Ascending aorta (tissue), 2 donors: ENCODE results near the gene TNIK. TPM values are rescaled to one million over a fixed set of nuclear protein-coding genes. Genes with fewer than 3 reads are reported as not detected.

Experiments
- DNase-seq, 2 donors: peaks; one replicate each; pipeline ENCODE4 v3.0.0-alpha.2; 2019; ENCODE audit warnings: low spot score in 2 of 2
- H3K27ac ChIP-seq, 2 donors: fragments of 200-600 bp; sonication (generic); one replicate each; pipeline ENCODE4 v1.5.1; 2016 to 2017; ENCODE audit warnings: mild to moderate bottlenecking in 1 of 2
- H3K27me3 ChIP-seq: fragments of 200-600 bp; sonication (generic); one replicate; pipeline ENCODE4 v1.5.1; 2017
- H3K36me3 ChIP-seq, 2 donors: fragments of 200-600 bp; sonication (generic); one replicate each; pipeline ENCODE4 v1.5.1; 2016
- H3K4me1 ChIP-seq, 2 donors: fragments of 200-600 bp; sonication (generic); one replicate each; pipeline ENCODE4 v1.5.1; 2016 to 2017; ENCODE audit warnings: mild to moderate bottlenecking in 1 of 2
- H3K4me3 ChIP-seq, 2 donors: fragments of 200-600 bp; sonication (generic); one replicate each; pipeline ENCODE4 v1.5.1; 2016 to 2017; ENCODE audit warnings: mild to moderate bottlenecking in 1 of 2
- H3K9me3 ChIP-seq, 2 donors: fragments of 200-600 bp; sonication (generic); one replicate each; pipeline ENCODE4 v1.5.1; 2016
- intact Hi-C: fragments of 100-400 bp; cut with DNase I; formaldehyde crosslinking; loops from one replicate; pipeline ENCODE4 v1.15.1; 2023
- total RNA-seq: library from RNA; depleted of rRNA; stranded (reverse); fragments of >200 nt; gene quantifications from one replicate; pipeline ENCODE4 v1.1.0, GENCODE V29; 2016
- TF ChIP-seq, protein P1 (sequence below), 3 experiments: fragments of 200-600 bp in 2 of 3; fragments of 450-650 bp in 1 of 3; sonication (generic) in 2 of 3; IDR thresholded peaks; one replicate each; pipeline ENCODE4 v1.5.1; 2016 to 2019; ENCODE audit warnings: antibody characterized with exemption in 3 of 3, mild to moderate bottlenecking in 1 of 3, moderate library complexity in 1 of 3

Gene TNIK
- total RNA-seq, 1 donor from 2014 or later: 0.75 TPM

GRCh38 chr3:171279972-171280371 is 180.2 kb downstream of the TNIK start:
- no peak for DNase-seq
- no peaks in the 10 kb centered on the region for H3K9me3 ChIP-seq
- no peak overlapping the region for H3K27ac ChIP-seq
- H3K36me3 ChIP-seq: no peaks in the 10 kb centered on the region
- TF ChIP-seq, protein P1, sequence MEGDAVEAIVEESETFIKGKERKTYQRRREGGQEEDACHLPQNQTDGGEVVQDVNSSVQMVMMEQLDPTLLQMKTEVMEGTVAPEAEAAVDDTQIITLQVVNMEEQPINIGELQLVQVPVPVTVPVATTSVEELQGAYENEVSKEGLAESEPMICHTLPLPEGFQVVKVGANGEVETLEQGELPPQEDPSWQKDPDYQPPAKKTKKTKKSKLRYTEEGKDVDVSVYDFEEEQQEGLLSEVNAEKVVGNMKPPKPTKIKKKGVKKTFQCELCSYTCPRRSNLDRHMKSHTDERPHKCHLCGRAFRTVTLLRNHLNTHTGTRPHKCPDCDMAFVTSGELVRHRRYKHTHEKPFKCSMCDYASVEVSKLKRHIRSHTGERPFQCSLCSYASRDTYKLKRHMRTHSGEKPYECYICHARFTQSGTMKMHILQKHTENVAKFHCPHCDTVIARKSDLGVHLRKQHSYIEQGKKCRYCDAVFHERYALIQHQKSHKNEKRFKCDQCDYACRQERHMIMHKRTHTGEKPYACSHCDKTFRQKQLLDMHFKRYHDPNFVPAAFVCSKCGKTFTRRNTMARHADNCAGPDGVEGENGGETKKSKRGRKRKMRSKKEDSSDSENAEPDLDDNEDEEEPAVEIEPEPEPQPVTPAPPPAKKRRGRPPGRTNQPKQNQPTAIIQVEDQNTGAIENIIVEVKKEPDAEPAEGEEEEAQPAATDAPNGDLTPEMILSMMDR (IDR thresholded peaks at IDR 0.05): no peak
- intact Hi-C loops: loop anchor here (5.0 to 10.0 kb wide), 3 partner anchors 42 to 1515 kb away; partner anchors contain the start of genes ACTRT3, TERC and TNIK
- no peaks in the 10 kb centered on the region for H3K27me3 ChIP-seq
- H3K4me1 ChIP-seq: peaks cover 0 to 20% of the 10 kb centered on the region in 2 donors
- no peak overlapping the region for H3K4me3 ChIP-seq

DNA sequence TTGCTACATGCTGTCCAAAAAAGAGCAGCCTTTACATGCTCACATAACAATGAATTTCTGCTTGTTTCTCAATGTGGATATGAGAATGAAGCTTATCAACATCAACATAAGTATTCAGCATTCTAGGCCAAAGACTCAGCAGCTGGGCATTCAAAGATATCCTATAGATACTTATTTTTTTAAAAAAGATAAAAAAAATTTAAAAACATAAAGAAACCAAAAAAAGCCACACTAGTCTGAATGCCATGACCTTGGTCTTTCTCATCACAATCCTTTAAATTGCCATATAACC is 182.0 kb downstream of the TNIK start:
- Histone ChIP-seq H3K27me3 (no peaks in the 10 kb centered on the region), H3K27ac (no peak overlapping the region), H3K4me1 (peaks cover 0 to 3% of the 10 kb centered on the region in 2 donors), H3K9me3 (no peaks in the 10 kb centered on the region), H3K4me3 (no peak overlapping the region), H3K36me3 (no peaks in the 10 kb centered on the region)
- no peak for DNase-seq
- TF ChIP-seq, protein P1 (IDR thresholded peaks at IDR 0.05): no peak
- intact Hi-C loops: no loop called here

- no peak for DNase-seq
- Histone ChIP-seq H3K27ac (no peak overlapping the region), H3K9me3 (no peaks in the 10 kb centered on the region), H3K27me3 (no peaks in the 10 kb centered on the region), H3K4me1 (peaks cover 0 to 3% of the 10 kb centered on the region in 2 donors), H3K36me3 (no peaks in the 10 kb centered on the region), H3K4me3 (no peak overlapping the region)
- TF ChIP-seq, protein P1 (IDR thresholded peaks at IDR 0.05): no peak
- intact Hi-C loops: no loop called here
Measured at GRCh38 chr3:171277456-171278298, 182.5 kb downstream of the TNIK start.

DNA sequence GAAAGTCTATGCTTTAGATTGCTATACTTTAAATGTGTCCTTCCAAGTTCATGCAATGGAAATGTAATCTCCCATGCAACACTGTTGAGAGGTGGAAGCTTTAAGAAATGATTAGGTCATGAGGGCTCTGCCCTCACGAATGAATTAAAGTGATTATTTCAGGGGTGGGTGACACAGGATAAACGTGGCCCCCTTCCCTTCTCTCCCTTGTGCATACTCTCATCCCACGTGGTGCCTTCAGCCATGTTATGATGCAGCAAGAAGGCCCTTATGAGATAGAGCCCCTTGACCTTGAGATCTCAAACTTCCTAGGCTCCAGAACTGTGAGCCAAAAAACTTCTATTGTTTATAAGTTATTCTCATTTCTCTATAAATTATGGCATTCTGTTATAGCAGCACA is 183.3 kb downstream of the TNIK start:
- TF ChIP-seq, protein P1 (IDR thresholded peaks at IDR 0.05): no peak
- intact Hi-C loops: no loop called here
- Histone ChIP-seq H3K9me3 (no peaks in the 10 kb centered on the region), H3K27ac (no peak overlapping the region), H3K27me3 (no peaks in the 10 kb centered on the region), H3K36me3 (no peaks in the 10 kb centered on the region), H3K4me1 (no peaks in the 10 kb centered on the region), H3K4me3 (no peak overlapping the region)
- DNase-seq: no peak

GRCh38 chr3:171274222-171274621 is 186.0 kb downstream of the TNIK start:
- no peaks in the 10 kb centered on the region for H3K4me1 ChIP-seq
- intact Hi-C loops: no loop called here
- no peak for DNase-seq
- TF ChIP-seq, protein P1 (IDR thresholded peaks at IDR 0.05): no peak
- H3K36me3 ChIP-seq: no peaks in the 10 kb centered on the region
- H3K9me3 ChIP-seq: no peaks in the 10 kb centered on the region
- no peaks in the 10 kb centered on the region for H3K27me3 ChIP-seq
- H3K27ac ChIP-seq: no peak overlapping the region
- no peak overlapping the region for H3K4me3 ChIP-seq
